IPS-15b (cell line): ENCODE measurements around the gene BLOC1S2.
"Not testable (repeated sequence)": the region's sequence is repeated elsewhere in the genome, so short reads cannot be mapped to it uniquely, and the experiment has no call there.

Source experiments
- H3K27me3 ChIP-seq: one replicate; pipeline ENCODE4 v1.6.1; 2013; ENCODE audit warnings: low read length; ENCODE audit not compliant: control insufficient read depth, insufficient read depth
- H3K36me3 ChIP-seq: one replicate; pipeline ENCODE4 v1.6.1; 2013; ENCODE audit warnings: low read length; ENCODE audit not compliant: control insufficient read depth, insufficient read depth
- H3K4me1 ChIP-seq: one replicate; pipeline ENCODE4 v1.6.1; 2013; ENCODE audit warnings: mild to moderate bottlenecking, low read length; ENCODE audit not compliant: control insufficient read depth, insufficient read depth
- H3K4me3 ChIP-seq: one replicate; pipeline ENCODE4 v1.5.1; 2013; ENCODE audit warnings: low read depth, low read length
- H3K9ac ChIP-seq: one replicate; pipeline ENCODE4 v1.6.1; 2013; ENCODE audit warnings: low read depth, mild to moderate bottlenecking, low read length
- H3K9me3 ChIP-seq: one replicate; pipeline ENCODE4 v1.6.1; 2013; ENCODE audit warnings: mild to moderate bottlenecking, low read length; ENCODE audit not compliant: control insufficient read depth, insufficient read depth

BLOC1S2 gene

DNA sequence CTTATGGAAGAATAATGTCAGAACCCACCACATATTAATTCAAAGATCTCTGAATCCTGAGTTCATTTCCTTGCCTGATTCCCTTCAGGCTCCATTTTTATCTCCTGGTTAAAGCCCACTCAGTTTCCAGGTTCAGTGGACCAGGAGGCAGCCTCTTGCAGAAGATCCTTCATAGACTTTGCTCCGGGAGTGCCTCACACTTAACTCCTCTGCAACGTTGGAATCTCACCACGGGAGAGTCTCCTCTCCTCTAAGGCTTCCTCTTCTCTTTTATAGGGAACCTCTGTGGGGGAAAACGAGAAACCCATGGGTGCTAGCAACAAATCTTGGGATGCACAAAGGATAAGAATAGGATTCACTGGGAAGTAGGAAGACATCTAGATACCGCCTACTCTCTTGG is 1.7 kb upstream of the BLOC1S2 start:
- no peak overlapping the region for H3K4me3 ChIP-seq

DNA sequence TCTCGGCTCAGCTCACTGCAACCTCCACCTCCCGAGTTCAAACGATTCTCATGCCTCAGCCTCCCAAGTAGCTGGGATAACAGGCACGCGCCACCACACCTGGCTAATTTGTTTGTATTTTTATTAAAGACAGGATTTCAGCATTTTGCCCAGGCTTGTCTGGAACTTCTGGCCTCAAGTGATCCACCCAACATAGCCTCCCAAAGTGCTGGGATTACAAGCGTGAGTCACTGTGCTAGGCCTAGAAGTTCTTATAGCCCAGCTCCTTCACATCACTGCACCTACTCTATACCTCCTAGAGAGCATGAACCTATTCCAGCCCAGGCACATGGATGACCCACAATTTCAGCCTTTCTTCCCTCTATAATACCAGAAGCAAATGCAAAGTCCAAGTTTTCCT is 1.3 kb upstream of the BLOC1S2 start:
- no peaks in the 10 kb centered on the region for H3K27me3 ChIP-seq
- H3K9me3 ChIP-seq: no peaks in the 10 kb centered on the region
- H3K36me3 ChIP-seq: peaks cover 4% of the 10 kb centered on the region
- H3K9ac ChIP-seq: no peak overlapping the region
- H3K4me1 ChIP-seq: no peaks in the 10 kb centered on the region
- H3K4me3 ChIP-seq: no peak overlapping the region

More for the DNA sequence above, 1.7 kb upstream of the BLOC1S2 start:
- Histone ChIP-seq H3K36me3 (peaks cover 3% of the 10 kb centered on the region), H3K27me3 (no peaks in the 10 kb centered on the region), H3K9me3 (no peaks in the 10 kb centered on the region), H3K9ac (no peak overlapping the region), H3K4me1 (no peaks in the 10 kb centered on the region)

DNA sequence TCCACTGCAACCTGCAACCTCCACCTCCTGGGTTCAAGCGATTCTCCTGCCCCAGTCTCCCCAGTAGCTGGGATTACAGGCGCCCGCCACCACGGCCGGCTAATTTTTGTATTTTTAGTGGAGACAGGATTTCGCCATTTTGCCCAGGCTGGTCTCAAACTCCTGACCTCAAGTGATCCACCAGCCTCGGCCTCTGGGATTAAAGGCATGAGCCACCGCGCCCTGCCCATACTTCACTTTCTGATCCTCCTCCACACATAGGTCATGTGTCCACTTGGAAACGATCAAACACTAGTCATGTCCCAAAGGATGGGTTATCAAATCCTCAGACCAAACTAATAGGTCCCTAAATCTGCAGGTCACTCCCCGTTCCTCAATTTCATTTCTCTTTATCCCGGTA is 1.2 kb downstream of the BLOC1S2 start:
- not testable (repeated sequence) for H3K27me3 ChIP-seq, H3K4me1 ChIP-seq, H3K9me3 ChIP-seq
- peaks cover 11% of the 10 kb centered on the region for H3K36me3 ChIP-seq
- peak overlapping the region; percentile 96 for H3K9ac ChIP-seq
- H3K4me3 ChIP-seq: peak overlapping the region; percentile 98

DNA sequence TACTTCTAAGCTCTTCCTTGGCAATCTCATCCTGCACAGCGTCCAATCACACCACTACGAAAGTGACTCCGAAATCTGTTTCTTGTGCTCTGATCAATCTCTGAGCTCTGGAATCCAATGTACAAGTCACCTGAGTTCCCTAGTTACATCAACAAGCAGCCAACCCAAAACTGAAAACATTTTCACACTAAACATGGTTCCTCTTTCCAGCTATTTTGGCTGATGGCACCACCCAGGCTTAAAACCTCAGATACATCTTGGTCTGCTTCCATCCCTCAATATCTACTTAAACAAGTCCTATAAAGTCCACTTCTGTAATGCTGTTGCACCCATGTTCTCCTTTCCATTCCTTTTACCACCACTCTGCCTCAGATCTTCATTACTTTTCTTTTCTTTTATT is 3.6 kb downstream of the BLOC1S2 start:
- Histone ChIP-seq H3K4me1 (no peaks in the 10 kb centered on the region), H3K36me3 (peaks cover 27% of the 10 kb centered on the region), H3K9ac (no peak overlapping the region), H3K4me3 (no peak overlapping the region), H3K9me3 (no peaks in the 10 kb centered on the region), H3K27me3 (no peaks in the 10 kb centered on the region)

DNA sequence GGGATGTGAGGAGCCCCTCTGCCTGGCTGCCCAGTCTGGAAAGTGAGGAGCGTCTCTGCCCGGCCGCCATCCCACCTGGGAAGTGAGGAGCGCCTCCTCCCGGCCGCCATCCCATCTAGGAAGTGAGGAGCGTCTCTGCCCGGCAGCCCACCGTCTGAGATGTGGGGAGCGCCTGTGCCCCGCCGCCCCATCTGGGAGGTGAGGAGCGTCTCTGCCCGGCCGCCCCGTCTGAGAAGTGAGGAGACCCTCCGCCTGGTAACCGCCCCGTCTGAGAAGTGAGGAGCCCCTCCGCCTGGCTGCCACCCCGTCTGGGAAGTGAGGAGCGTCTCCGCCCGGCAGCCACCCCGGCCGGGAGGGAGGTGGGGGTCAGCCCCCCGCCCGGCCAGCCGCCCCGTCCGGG is 9.5 kb downstream of the BLOC1S2 start:
- peaks cover 29% of the 10 kb centered on the region for H3K36me3 ChIP-seq
- H3K9ac ChIP-seq, H3K4me3 ChIP-seq, H3K27me3 ChIP-seq, H3K4me1 ChIP-seq, H3K9me3 ChIP-seq: not testable (repeated sequence)

DNA sequence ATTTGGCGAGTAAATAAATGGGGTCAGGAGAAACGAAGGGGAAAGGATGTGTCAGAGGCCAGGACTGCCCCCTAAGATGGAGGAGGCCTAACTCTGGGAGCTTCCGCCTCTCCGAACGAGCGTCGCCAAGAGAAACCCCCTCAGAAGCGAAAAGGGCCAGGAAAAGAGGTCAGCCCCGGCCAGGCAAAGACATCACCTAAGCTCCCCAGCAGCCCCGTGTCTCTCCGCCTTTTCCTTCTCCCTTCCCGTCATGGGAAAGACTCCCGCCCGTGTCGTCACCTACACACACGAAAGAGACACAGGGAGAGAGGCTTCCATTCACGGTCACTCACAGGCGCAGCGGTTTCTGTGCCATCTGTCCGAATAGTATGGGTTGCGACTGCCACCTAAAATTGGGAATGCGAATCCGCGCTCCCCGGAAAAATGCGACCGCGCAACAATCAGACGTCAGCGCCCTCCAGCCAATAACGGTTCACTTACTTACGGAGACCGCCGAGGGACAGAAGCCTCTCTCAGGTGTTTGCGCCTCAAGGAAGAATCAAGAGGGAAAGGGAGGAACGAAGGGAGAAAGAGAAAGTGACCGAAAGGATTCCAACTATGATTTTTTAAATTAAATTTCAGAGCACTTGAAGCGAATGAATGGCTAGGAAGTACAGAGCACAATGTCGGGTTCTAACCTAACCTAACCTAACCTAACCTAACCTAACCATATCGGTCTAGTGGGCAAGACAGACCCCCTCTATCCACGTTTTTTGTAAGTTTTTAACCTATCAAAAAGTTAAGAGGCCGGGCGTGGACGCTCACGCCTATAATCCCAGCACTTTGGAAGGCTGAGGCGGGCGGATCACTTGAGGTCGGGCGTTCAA is 19.0 kb downstream of the BLOC1S2 start, which contains the start of gene CWF19L1:
CWF19L1 (minus strand) TSS at position 400 of the 866 bp plus-strand sequence; CDS start at position 355, 45 bp downstream.
- H3K9ac ChIP-seq: peak within 1 kb of the TSS; percentile 76
- no peaks in the 10 kb centered on the region for H3K9me3 ChIP-seq
- H3K4me1 ChIP-seq: peaks cover 3% of the 10 kb centered on the region
- no peaks in the 10 kb centered on the region for H3K36me3 ChIP-seq
- H3K4me3 ChIP-seq: peak within 1 kb of the TSS; percentile 98
- H3K27me3 ChIP-seq: no peaks in the 10 kb centered on the region

DNA sequence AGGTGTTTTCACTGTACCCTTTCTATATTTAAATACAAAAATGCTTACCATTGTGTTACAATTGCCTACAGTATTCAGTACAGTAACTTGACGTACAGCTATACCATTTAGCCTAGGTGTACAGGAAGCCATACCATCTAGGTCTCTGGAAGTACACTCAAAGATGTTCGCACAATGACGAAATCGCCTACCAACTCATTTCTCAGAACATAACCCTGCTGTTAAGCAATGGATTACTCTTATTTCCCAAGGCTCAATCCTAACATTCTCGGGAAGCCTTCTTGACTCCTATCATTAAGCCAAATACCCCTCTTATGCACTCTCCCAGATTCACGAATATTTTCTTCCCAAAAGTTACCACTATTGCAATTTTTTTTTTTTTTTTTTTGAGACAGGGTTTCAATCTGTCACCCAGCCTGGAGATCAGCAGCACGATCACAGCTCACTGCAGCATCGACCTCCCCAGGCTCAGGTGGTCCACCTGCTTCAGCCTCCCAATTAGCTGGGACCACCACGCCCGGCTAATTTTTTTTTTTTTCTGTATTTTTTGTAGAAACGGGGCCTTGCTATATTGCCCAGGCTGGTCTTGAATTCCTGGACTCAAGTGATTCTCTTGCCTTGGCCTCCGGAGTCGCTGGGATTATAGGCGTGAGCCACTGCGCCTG is 20.5 kb downstream of the BLOC1S2 start:
- Histone ChIP-seq H3K27me3 (no peaks in the 10 kb centered on the region), H3K36me3 (no peaks in the 10 kb centered on the region), H3K4me3 (no peak overlapping the region), H3K9ac (no peak overlapping the region), H3K9me3 (no peaks in the 10 kb centered on the region), H3K4me1 (peaks cover 3% of the 10 kb centered on the region)

DNA sequence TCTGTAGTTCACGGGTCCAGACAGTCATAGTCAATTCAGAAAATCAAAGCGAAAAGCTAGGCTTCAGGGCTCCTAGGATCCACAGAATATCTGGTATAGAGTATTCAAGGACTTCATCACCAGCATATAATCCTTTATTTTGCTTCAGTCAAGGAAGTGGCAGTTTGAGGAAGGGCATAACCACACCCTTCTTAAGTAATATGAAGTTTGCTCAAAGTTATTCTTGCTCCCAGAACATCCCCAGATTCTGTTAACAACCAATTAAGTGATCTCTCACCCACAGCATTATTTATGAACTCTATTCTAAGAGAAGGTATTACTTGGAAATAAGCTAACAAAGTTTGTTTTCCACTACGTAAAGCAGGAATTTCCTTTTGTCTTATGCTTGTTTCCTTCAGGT is 32.3 kb downstream of the BLOC1S2 start:
- Histone ChIP-seq H3K4me3 (no peak overlapping the region), H3K9me3 (no peaks in the 10 kb centered on the region), H3K27me3 (no peaks in the 10 kb centered on the region), H3K36me3 (peaks cover 14% of the 10 kb centered on the region), H3K9ac (no peak overlapping the region), H3K4me1 (no peaks in the 10 kb centered on the region)

DNA sequence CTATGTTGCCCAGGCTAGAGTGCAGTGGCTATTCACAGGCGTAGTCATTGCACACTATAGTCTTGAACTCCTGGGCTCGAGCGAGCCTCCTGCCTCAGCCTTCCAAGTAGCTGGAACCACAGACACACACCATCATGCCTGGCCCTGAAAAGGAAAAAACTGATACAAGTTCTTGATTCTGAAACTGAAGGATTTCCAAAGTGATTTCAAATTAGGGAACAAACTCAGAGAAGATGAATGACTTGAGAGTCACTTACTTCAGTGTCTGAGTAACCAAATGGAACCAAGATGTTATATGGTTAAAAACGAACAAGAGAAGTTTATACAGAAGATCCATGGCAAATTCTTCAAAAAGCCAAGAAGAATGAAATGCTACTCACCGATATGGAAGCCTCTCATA is 33.4 kb downstream of the BLOC1S2 start:
- Histone ChIP-seq H3K9me3 (no peaks in the 10 kb centered on the region), H3K4me1 (no peaks in the 10 kb centered on the region), H3K36me3 (peaks cover 19% of the 10 kb centered on the region), H3K9ac (no peak overlapping the region), H3K4me3 (no peak overlapping the region), H3K27me3 (no peaks in the 10 kb centered on the region)

DNA sequence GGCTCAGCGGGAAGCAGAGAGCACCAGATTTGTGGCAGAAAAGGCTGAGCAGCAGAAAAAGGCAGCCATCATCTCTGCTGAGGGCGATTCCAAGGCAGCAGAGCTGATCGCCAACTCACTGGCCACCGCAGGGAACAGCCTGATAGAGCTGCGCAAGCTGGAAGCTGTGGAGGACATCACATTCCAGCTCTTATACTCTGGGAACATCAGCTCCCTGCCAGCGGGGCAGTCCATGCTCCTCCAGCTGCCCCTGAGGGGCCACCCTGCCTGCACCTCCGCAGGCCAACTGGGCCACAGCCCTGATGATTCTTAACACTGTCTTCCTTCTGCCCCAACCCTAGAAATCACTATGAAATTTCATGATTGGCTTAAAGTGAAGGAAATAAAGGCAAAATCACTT is 37.7 kb downstream of the BLOC1S2 start:
- no peaks in the 10 kb centered on the region for H3K4me1 ChIP-seq
- peaks cover 19% of the 10 kb centered on the region for H3K36me3 ChIP-seq
- no peak overlapping the region for H3K9ac ChIP-seq
- H3K4me3 ChIP-seq: no peak overlapping the region
- H3K27me3 ChIP-seq: no peaks in the 10 kb centered on the region
- no peaks in the 10 kb centered on the region for H3K9me3 ChIP-seq

DNA sequence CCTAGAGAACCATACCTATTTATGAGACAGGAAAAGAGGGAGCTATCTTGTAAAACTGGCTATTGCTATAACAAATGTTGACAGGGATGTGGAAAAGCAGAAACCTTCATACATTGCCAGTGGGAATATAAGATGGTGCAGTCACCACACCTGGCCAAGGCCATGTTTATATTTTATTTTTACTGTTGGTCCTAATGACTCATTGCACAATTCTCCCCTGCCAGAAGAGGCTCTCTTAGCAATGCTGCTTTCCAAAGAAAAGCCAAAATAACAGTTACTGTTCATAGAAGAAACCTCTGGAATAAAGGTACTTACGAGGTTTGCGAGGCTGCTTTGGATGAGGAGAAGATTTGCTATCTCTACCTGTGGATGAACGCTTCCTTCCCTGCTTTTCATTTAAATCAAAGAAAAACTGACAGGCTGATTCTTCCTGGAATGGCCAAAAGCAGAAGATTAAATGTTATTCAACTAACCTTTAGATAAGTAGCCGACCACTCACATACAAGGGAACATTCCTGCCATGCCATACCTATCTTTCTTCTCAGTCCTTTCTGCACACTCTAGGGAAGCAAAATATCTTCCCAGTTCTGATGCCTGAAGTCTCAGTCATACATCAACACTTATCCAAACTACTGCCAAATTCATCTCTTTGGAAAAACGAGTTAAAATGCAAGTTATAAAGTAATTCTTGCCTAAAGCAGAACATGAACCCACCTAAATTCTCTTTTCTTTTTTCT is 40.8 kb downstream of the BLOC1S2 start:
- Histone ChIP-seq H3K4me1 (no peaks in the 10 kb centered on the region), H3K9ac (no peak overlapping the region), H3K9me3 (no peaks in the 10 kb centered on the region), H3K4me3 (no peak overlapping the region), H3K27me3 (no peaks in the 10 kb centered on the region), H3K36me3 (peaks cover 13% of the 10 kb centered on the region)
